MM.1S (cell line): ENCODE data around the gene OR2D2.

Experiments
- EZH2 ChIP-seq: fragments of 300-600 bp; sonication (generic); optimal IDR thresholded peaks from 2 replicates; pipeline ENCODE3; 2017; ENCODE audit warnings: low read depth, mild to moderate bottlenecking, antibody characterized with exemption, low read length, mixed read lengths
- EZH2phosphoT487 ChIP-seq: fragments of 300-600 bp; sonication (generic); IDR thresholded peaks from 2 replicates; pipeline ENCODE4 v1.6.1; 2018; ENCODE audit warnings: antibody characterized with exemption, low read length
- TF ChIP-seq, protein P1 (sequence below): fragments of 300-600 bp; sonication (generic); IDR thresholded peaks from 2 replicates; pipeline ENCODE4 v1.5.1; 2016; ENCODE audit warnings: antibody characterized with exemption, low read length, mixed read lengths

DNA sequence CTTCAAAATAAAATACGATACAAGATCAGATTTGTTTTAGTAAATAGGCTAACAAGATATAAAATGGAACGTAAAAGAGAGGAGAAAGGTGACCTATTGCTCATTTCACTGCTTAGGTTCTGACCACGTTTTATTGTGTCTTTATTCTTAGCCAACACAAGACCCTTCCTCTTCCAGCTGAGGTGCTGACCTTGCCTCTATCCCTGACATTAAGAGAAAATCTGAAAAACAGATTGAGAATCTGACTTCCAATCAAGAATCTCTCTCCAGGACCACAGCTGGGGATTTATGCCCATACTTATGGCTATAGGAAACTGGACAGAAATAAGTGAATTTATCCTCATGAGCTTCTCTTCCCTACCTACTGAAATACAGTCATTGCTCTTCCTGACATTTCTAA lies 46.9 kb downstream of the OR2D2 start, which contains the start of gene OR10A5:
- TF ChIP-seq, protein P1, sequence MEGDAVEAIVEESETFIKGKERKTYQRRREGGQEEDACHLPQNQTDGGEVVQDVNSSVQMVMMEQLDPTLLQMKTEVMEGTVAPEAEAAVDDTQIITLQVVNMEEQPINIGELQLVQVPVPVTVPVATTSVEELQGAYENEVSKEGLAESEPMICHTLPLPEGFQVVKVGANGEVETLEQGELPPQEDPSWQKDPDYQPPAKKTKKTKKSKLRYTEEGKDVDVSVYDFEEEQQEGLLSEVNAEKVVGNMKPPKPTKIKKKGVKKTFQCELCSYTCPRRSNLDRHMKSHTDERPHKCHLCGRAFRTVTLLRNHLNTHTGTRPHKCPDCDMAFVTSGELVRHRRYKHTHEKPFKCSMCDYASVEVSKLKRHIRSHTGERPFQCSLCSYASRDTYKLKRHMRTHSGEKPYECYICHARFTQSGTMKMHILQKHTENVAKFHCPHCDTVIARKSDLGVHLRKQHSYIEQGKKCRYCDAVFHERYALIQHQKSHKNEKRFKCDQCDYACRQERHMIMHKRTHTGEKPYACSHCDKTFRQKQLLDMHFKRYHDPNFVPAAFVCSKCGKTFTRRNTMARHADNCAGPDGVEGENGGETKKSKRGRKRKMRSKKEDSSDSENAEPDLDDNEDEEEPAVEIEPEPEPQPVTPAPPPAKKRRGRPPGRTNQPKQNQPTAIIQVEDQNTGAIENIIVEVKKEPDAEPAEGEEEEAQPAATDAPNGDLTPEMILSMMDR = no peak
- TF ChIP-seq EZH2 (no peak), EZH2phosphoT487 (no peak)
